Upper lobe of right lung (tissue), 1 donor: Measurements from ENCODE around the gene SLC6A11. TPM values are rescaled to one million over a fixed set of nuclear protein-coding genes. Genes with fewer than 3 reads are reported as not detected.

ENCODE experiments used
- ATAC-seq: fragments of 200-7000 bp; cut with Tn5 transposase; one replicate; pipeline ENCODE4 v1.9.1; 2020; ENCODE audit warnings: mild to moderate bottlenecking, moderate library complexity
- DNase-seq: peaks from one replicate; pipeline ENCODE4 v3.0.0-alpha.2; 2020
- H3K27ac ChIP-seq: fragments of 200-600 bp; one replicate; pipeline ENCODE4 v1.8.0; 2022
- H3K27me3 ChIP-seq: fragments of 200-600 bp; one replicate; pipeline ENCODE4 v1.8.0; 2022; ENCODE audit warnings: mild to moderate bottlenecking
- H3K36me3 ChIP-seq: fragments of 200-600 bp; one replicate; pipeline ENCODE4 v1.8.0; 2022
- H3K4me1 ChIP-seq: fragments of 200-600 bp; one replicate; pipeline ENCODE4 v1.8.0; 2022
- H3K4me3 ChIP-seq: fragments of 200-600 bp; one replicate; pipeline ENCODE4 v1.8.0; 2022; ENCODE audit warnings: mild to moderate bottlenecking
- H3K9me3 ChIP-seq: fragments of 200-600 bp; one replicate; pipeline ENCODE4 v1.8.0; 2022
- CTCF ChIP-seq: fragments of 200-600 bp; IDR thresholded peaks from one replicate; pipeline ENCODE4 v1.8.0; 2022; ENCODE audit warnings: antibody characterized with exemption
- intact Hi-C: fragments of 100-400 bp; cut with DNase I; formaldehyde crosslinking; loops from one replicate; pipeline ENCODE4 v1.11.0; 2022
- total RNA-seq: library from RNA; stranded (reverse); fragmentation: NEBNext Ultra II Directional; extraction: Animal tissue kit (Norgen Biotek cat#: 25700); gene quantifications from one replicate; pipeline ENCODE4 v1.2.1, GENCODE V29; 2021
- donor health status: DM: no; HTN: yes; CAD: no; lungs with severe emphysema.

The SLC6A11 gene
- total RNA-seq, 1 donor from 2014 or later, result 0.17 TPM

DNA sequence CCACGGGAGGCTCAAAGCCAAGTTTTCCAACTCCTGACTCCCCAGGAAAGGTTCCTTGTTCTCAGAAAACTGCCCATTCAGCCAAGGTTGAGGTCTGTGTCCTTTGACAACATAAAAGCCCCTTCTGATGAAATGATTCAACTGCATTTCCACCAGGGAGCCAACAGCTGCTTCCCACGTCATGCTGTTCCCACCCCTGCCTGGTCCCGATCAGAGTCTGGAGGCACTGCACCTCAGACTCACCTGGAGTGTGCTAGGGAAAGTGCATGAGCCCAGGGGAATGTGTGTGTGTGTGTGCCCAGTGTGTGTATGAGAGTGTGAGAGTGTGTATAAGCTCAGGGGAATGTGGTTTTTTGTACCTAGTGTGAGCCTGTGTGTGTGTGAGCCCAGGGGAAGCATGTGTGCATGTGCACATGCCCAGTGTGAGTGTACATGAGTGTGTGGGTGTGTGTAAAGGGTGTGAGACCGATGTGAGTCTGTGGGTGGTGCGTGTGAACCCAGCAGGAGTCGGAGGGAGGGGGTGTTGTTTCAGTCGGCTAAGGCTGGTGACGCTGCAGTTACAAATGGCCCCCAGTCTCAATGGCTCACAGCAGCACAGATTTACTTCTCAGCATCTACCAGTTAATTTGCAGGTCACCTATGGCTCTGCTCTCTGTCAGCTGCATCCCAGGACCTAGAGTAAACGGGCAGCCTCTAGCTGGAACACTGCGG is 156.2 kb downstream of the SLC6A11 start:
- Histone ChIP-seq H3K4me3 (no peak overlapping the region), H3K36me3 (no peaks in the 10 kb centered on the region), H3K4me1 (no peaks in the 10 kb centered on the region), H3K27ac (no peak overlapping the region), H3K9me3 (no peaks in the 10 kb centered on the region), H3K27me3 (no peaks in the 10 kb centered on the region)
- intact Hi-C loops, result no loop called here
- DNase-seq (no peak), ATAC-seq (no peak)
- no peak for TF ChIP-seq CTCF

- Histone ChIP-seq H3K27ac (no peak overlapping the region), H3K27me3 (no peaks in the 10 kb centered on the region), H3K4me3 (no peak overlapping the region), H3K36me3 (no peaks in the 10 kb centered on the region), H3K9me3 (no peaks in the 10 kb centered on the region), H3K4me1 (no peaks in the 10 kb centered on the region)
- DNase-seq, result no peak
- no peak for ATAC-seq
- intact Hi-C loops, result no loop called here
- TF ChIP-seq CTCF, result no peak
These were observed 157.1 kb downstream of the SLC6A11 start for GRCh38 chr3:10973046-10973595.

DNA sequence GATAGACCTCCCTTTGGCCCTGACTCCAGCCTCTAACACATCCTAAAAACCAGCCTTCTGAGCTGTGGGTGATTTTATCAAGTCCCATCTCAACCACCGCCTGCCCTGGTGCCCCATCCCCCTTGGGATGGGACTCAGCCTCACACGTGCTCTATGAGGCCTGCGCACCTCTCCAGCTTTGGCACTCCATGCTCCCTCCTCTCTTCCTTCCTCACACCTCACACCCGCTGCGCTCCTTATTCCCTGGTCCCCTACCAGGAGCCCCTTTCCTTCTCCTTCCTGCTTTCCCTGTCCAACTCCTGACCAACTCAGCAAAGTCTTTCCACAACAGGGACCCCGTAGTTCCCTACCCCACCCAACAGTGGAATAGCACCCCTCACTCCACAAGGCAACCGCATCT is 158.1 kb downstream of the SLC6A11 start:
- ATAC-seq, result no peak
- Histone ChIP-seq H3K36me3 (no peaks in the 10 kb centered on the region), H3K27me3 (no peaks in the 10 kb centered on the region), H3K4me1 (no peaks in the 10 kb centered on the region), H3K9me3 (no peaks in the 10 kb centered on the region), H3K27ac (no peak overlapping the region), H3K4me3 (no peak overlapping the region)
- DNase-seq, result no peak
- intact Hi-C loops, result no loop called here
- no peak for TF ChIP-seq CTCF

- no peaks in the 10 kb centered on the region for H3K27me3 ChIP-seq
These were observed 158.8 kb downstream of the SLC6A11 start for GRCh38 chr3:10974746-10975375.

GRCh38 chr3:10975695-10976234 is 159.7 kb downstream of the SLC6A11 start:
- no peaks in the 10 kb centered on the region for H3K36me3 ChIP-seq
- no peaks in the 10 kb centered on the region for H3K4me1 ChIP-seq
- ATAC-seq (no peak), DNase-seq (no peak)
- no peak for TF ChIP-seq CTCF
- H3K9me3 ChIP-seq, result no peaks in the 10 kb centered on the region
- H3K4me3 ChIP-seq, result no peak overlapping the region
- intact Hi-C loops, result no loop called here
- H3K27me3 ChIP-seq, result no peaks in the 10 kb centered on the region
- H3K27ac ChIP-seq, result no peak overlapping the region

More at GRCh38 chr3:10974746-10975375, 158.8 kb downstream of the SLC6A11 start:
- H3K9me3 ChIP-seq, result no peaks in the 10 kb centered on the region
- intact Hi-C loops, result no loop called here
- no peaks in the 10 kb centered on the region for H3K36me3 ChIP-seq
- H3K27ac ChIP-seq, result no peak overlapping the region
- ATAC-seq, result no peak
- DNase-seq, result no peak
- no peak overlapping the region for H3K4me3 ChIP-seq
- TF ChIP-seq CTCF, result no peak
- H3K4me1 ChIP-seq, result no peaks in the 10 kb centered on the region
